Spinal cord (tissue), 10 donors: ENCODE results near the gene COMMD10. TPM values are rescaled to one million over a fixed set of nuclear protein-coding genes. Genes with fewer than 3 reads are reported as not detected.
"Not testable (repeated sequence)": the region's sequence is repeated elsewhere in the genome, so short reads cannot be mapped to it uniquely, and the experiment has no call there.

ENCODE experiments used
- DNase-seq, 6 donors: peaks; one replicate each; pipeline versions ENCODE4 v3.0.0 to v3.0.0-alpha.2; 2013 to 2015; ENCODE audit warnings: low spot score in 6 of 6, low read depth in 4 of 6
- H3K27ac ChIP-seq: one replicate; pipeline ENCODE4 v1.5.1; 2013; ENCODE audit warnings: low read depth, low read length, control low read depth
- H3K27me3 ChIP-seq: one replicate; pipeline ENCODE4 v1.6.1; 2013; ENCODE audit warnings: low read length; ENCODE audit not compliant: control insufficient read depth, insufficient read depth
- H3K36me3 ChIP-seq: one replicate; pipeline ENCODE4 v1.6.1; 2013; ENCODE audit warnings: low read length; ENCODE audit not compliant: control insufficient read depth, insufficient read depth
- H3K4me1 ChIP-seq: one replicate; pipeline ENCODE4 v1.6.1; 2013; ENCODE audit warnings: low read length; ENCODE audit not compliant: control insufficient read depth, insufficient read depth
- H3K4me3 ChIP-seq: one replicate; pipeline ENCODE4 v1.5.1; 2013; ENCODE audit warnings: low read depth, low read length, control low read depth
- H3K9me3 ChIP-seq: one replicate; pipeline ENCODE4 v1.6.1; 2013; ENCODE audit warnings: low read length; ENCODE audit not compliant: control insufficient read depth, insufficient read depth
- WGBS: methylation state at CpG from one replicate; pipeline ENCODE4 v1.1.5; 2013; ENCODE audit warnings: missing lambda C conversion rate; ENCODE audit not compliant: insufficient coverage; 5-methylcytosine and 5-hydroxymethylcytosine counted together
- polyA plus RNA-seq, 2 donors: library from polyadenylated mRNA; unstranded; fragments of 120-200 nt; gene quantifications; one replicate each; pipeline ENCODE4 v1.2.1, GENCODE V29; 2013; ENCODE audit not compliant: insufficient read length in 2 of 2
- total RNA-seq, 2 donors: library from RNA; depleted of rRNA in 1 of 2; stranded (reverse); fragments of 120-200 nt in 1 of 2; fragments of >200 nt in 1 of 2; gene quantifications; one replicate each; pipeline versions ENCODE4 v1.2.3 to v1.2.4, GENCODE V29; 2013 to 2014
- donor health status: healthy.

The COMMD10 gene
- total and polyA plus RNA-seq, 4 donors, result 30.0 to 63.3 (median 37.6) TPM

DNA sequence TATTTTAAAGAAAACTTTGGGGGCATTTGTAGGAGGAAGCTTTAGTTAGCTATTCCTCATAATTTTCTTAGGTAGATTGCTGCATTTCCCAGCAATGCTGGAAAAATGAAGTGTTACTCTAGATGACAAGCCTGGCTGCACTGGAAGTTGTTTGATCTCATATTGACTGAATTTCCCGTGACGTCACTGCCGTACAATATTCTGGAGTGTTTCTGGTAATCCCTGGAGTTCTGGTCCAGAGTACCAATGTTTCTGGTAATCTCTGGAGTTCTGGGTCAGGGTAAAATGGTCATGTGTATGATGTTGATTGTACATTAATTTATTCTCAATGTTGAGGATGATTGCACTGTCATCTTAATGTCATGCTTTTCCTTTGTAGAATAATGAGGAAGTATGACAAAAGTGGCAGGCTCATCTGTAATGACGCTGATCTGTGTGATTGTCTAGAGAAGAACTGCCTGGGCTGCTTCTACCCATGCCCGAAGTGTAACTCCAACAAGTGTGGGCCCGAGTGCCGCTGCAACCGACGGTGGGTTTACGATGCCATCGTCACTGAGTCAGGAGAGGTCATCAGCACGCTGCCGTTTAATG is 26.4 kb upstream of the COMMD10 start:
- no peaks in the 10 kb centered on the region for H3K9me3 ChIP-seq
- no peak for DNase-seq
- H3K27ac ChIP-seq, result no peak overlapping the region
- no peaks in the 10 kb centered on the region for H3K27me3 ChIP-seq
- H3K36me3 ChIP-seq, result no peaks in the 10 kb centered on the region
- 93% methylated on average over 11 of the region's 13 CpGs for WGBS
- H3K4me3 ChIP-seq, result no peak overlapping the region
- H3K4me1 ChIP-seq, result no peaks in the 10 kb centered on the region

DNA sequence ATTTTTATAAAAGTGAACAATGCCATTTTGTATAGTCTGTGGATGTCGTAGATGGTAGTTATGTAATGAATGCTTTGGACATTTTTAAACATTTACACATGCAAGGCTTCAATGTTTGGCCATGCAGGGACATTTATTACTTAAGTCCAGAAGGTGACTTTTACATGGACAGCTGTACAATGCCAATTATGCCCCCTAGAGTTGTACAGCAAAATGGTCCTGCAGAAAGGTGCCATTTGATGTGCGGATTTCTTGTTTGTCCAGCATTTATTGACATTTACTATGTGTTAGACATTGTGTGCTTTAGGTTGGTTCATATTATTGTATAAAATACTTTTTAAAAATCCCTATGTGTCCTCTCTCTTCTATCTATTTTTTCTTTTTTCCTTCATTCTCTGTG is 22.5 kb upstream of the COMMD10 start:
- no CpG with 5 or more reads among the region's 2 CpGs for WGBS
- Histone ChIP-seq H3K36me3 (no peaks in the 10 kb centered on the region), H3K9me3 (no peaks in the 10 kb centered on the region), H3K27ac (no peak overlapping the region), H3K27me3 (no peaks in the 10 kb centered on the region), H3K4me1 (no peaks in the 10 kb centered on the region), H3K4me3 (no peak overlapping the region)
- DNase-seq, result no peak

DNA sequence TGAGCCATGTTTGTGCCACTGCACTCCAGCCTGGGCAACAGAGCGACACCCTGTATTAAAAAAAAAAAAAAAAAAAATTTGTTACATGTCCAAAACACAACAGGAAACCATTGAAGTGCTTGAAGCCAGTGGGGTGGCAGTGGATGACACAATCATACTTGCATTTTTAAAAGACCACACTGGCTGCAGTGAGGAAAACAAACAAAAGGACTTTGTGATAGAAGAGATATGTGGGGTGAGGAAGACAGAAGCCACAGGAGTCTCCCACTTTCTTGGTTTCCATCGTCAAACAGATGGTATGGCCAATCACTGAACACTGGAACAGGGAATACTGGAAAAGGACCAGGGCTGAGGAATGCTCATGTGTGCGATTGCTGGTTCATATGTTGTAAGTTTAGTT is 20.9 kb upstream of the COMMD10 start:
- no peaks in the 10 kb centered on the region for H3K9me3 ChIP-seq
- H3K4me1 ChIP-seq, result no peaks in the 10 kb centered on the region
- no peak overlapping the region for H3K27ac ChIP-seq
- no peaks in the 10 kb centered on the region for H3K36me3 ChIP-seq
- peak in 1 of 6 donors; percentile 24 for DNase-seq
- WGBS, result 82% methylated on average over 2 of the region's 3 CpGs
- H3K27me3 ChIP-seq, result no peaks in the 10 kb centered on the region
- H3K4me3 ChIP-seq, result no peak overlapping the region

DNA sequence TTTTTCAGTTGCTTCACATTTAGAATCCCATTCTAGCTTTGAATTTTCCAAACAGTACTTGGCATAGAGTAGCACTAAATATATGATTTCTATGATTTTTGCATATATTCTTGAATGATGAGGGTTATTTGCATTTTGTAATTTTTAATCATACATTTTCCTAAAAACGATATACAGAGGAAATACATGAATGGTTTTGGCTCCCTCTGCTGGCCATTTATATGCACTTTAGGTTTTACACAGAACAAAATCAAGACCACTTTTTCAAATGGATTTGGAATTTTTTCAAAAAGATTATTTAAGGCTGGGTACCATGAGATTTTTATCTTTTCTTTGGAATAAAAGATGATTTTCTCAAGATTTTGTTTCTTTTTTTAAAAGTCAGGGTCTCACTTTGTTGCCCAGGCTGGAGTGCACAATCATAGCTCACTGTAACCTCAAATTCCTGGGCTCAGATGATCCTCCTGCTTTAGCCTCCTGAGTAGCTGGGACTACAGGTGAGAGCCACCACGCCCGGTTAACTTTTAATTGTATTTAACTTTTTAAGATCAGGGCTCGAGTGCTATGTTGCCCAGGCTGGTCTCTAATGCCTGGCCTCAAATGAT is 16.7 kb upstream of the COMMD10 start:
- Histone ChIP-seq H3K36me3 (no peaks in the 10 kb centered on the region), H3K4me3 (no peak overlapping the region), H3K4me1 (no peaks in the 10 kb centered on the region), H3K27me3 (peaks cover 2% of the 10 kb centered on the region), H3K9me3 (no peaks in the 10 kb centered on the region), H3K27ac (no peak overlapping the region)
- DNase-seq, result peak; percentile 26 to 88 (median 56)
- 55% methylated on average over 3 of the region's 4 CpGs for WGBS

DNA sequence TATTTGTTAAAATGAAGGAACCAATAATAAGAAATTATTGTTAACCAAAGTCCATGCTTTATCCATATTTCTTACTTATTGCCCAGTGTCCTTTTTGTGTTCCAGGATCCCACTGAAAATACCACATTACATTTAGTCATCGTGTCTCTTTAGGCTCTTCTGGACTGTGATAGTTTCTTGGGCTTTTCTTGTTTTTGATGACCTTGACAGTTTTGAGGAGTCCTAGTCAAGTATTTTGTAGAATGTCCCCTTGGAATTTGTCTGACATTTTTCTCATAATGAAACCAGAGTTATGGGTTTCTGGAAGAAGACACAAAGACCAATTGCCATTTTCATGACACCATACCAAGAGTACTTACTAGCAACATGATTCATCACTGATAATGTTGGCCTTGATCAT is 13.6 kb upstream of the COMMD10 start:
- WGBS, result no CpG with 5 or more reads among the region's 1 CpG
- H3K36me3 ChIP-seq, result no peaks in the 10 kb centered on the region
- H3K27ac ChIP-seq, result no peak overlapping the region

DNA sequence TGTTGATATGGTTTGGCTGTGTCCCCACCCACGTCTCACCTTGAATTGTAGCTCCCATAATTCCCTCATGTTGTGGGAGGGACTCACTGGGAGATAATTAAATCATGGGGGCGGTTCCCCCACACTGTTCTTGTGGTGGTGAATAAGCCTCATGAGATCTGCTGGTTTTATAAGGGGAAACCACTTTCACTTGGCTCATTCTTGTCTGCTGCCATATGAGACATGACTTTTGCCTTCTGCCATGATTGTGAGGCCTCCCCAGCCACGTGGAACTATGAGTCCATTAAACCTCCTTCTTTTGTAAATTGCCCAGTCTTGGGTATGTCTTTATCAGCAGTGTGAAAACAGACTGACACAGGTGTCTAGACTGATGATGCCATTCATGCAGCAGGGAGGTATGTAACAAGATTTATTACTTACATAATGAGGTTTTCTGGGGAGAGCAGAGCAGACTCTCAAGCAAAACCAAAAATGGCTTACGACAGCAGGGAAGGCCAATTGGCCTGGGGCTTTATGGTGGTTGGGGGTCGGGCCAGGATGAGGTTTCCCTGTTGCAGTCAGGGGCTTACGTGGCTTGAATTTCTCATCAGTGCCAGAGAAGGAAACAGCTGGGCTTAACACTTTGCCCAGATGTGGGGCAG is 9.5 kb upstream of the COMMD10 start:
- 64% methylated on average over 3 of the region's 6 CpGs for WGBS
- no peak for DNase-seq
- H3K4me3 ChIP-seq, result no peak overlapping the region
- no peak overlapping the region for H3K27ac ChIP-seq
- no peaks in the 10 kb centered on the region for H3K27me3 ChIP-seq
- H3K4me1 ChIP-seq, result no peaks in the 10 kb centered on the region
- H3K9me3 ChIP-seq, result no peaks in the 10 kb centered on the region
- no peaks in the 10 kb centered on the region for H3K36me3 ChIP-seq

More for the DNA sequence above, 13.6 kb upstream of the COMMD10 start:
- H3K4me1 ChIP-seq, result no peaks in the 10 kb centered on the region
- no peaks in the 10 kb centered on the region for H3K9me3 ChIP-seq
- no peak for DNase-seq
- H3K27me3 ChIP-seq, result peaks cover 2% of the 10 kb centered on the region
- H3K4me3 ChIP-seq, result no peak overlapping the region

DNA sequence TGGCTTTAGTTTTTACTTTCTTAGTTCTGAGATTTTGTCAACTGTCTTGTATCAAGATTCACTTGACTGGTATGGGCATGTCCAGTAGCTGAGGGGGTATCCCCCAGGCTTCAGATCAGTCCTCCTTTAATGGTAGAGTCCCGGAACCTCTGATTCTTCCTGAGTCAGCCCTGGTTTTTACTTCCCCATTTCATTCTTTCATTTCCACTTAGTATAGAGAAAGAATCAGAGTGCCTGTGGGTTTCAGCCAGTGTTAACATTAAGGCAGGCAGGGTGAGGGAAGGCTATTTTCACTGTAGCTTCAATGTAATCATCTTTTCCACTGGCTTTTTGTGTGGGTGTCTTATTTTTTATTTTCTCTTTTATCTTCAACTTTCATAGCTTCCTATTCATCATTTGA is 8.3 kb upstream of the COMMD10 start:
- Histone ChIP-seq H3K4me3 (no peak overlapping the region), H3K27ac (no peak overlapping the region), H3K27me3 (no peaks in the 10 kb centered on the region), H3K9me3 (no peaks in the 10 kb centered on the region), H3K4me1 (no peaks in the 10 kb centered on the region), H3K36me3 (no peaks in the 10 kb centered on the region)
- no CpG with 5 or more reads among the region's 1 CpG for WGBS
- DNase-seq, result no peak

DNA sequence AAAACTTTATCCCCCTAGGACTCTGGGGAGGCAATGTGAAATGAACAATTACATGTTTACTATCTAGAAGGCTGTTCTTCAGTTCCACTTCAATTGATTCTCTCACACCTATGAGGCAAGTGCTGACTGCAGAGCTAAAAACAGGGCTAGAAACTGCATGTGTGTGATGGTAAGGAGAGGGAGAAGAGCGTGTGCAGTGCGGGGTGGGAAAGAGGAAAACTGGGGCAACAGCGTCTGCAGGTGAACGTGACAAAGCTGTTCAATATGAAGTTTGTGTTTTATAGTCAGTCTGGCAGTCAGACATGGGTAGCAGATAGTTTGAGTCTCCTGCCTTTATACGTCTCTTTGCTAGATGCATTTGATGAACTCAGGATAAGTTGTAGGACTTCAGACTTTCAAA is 6.6 kb upstream of the COMMD10 start:
- H3K4me1 ChIP-seq, result no peaks in the 10 kb centered on the region
- H3K36me3 ChIP-seq, result no peaks in the 10 kb centered on the region
- 88% methylated on average over 4 of the region's 5 CpGs for WGBS
- DNase-seq, result no peak
- no peak overlapping the region for H3K4me3 ChIP-seq
- H3K9me3 ChIP-seq, result no peaks in the 10 kb centered on the region
- no peaks in the 10 kb centered on the region for H3K27me3 ChIP-seq
- H3K27ac ChIP-seq, result no peak overlapping the region

DNA sequence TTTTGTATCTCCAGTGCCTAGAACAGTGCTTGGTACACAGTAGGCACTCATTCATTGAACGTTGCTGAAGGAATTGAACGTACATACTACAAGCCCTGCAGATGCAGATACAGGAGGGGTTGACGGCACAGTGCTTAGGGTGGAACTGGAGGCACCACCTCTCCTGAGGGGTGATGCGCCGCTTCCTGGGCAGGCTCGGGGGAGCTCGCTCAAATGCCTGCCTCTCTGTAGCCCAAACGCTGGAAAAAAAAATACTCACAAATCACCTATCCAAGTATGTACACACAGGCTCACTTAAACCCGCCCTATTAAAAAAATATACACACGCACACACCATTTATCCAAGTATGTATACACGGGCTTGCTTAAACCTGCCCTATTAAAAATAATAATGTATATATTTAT is 536 bp upstream of the COMMD10 start:
- DNase-seq, result peak in 2 of 6 donors; percentile 1 to 63
- 8% methylated on average over 2 of the region's 11 CpGs for WGBS
- Histone ChIP-seq H3K4me3 (peak overlapping the region; percentile 76), H3K36me3 (no peaks in the 10 kb centered on the region), H3K9me3 (no peaks in the 10 kb centered on the region), H3K27ac (no peak overlapping the region), H3K27me3 (no peaks in the 10 kb centered on the region), H3K4me1 (peaks cover 8% of the 10 kb centered on the region)

DNA sequence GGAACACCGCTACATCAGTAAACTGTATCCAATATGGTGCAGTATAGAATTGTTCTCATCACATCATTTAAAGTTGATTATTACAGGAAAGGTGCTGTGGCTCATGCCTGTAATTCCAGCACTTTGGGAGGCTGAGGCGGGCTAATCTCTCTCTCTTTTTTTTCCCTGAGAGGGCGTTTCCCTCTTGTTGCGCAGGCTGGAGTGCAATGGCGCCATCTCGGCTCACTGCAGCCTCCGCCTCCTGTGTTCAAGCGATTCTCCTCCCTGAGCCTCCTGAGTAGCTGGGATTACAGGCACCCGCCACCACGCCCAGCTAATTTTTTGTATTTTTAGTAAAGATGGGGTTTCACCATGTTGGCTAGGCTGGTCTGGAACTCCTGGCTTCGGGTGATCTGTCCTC is 1.5 kb downstream of the COMMD10 start:
- 97% methylated on average over 10 of the region's 11 CpGs for WGBS

More for the DNA sequence above, 1.5 kb downstream of the COMMD10 start:
- H3K9me3 ChIP-seq, H3K36me3 ChIP-seq, H3K4me1 ChIP-seq, H3K27me3 ChIP-seq, H3K4me3 ChIP-seq, DNase-seq, H3K27ac ChIP-seq: not testable (repeated sequence)
